GM12872 (cell line): Measurements from ENCODE around the gene HOXC6.
A peak's percentile ranks its signal among the peaks of the same experiment; 100 is the strongest.

Source experiments
- TF ChIP-seq, protein P1 (sequence below): IDR thresholded peaks from 3 replicates; pipeline ENCODE4 v1.5.1; 2011; ENCODE audit warnings: low read depth, mild to moderate bottlenecking, low read length, moderate library complexity; ENCODE audit not compliant: insufficient read depth

HOXC6 gene

DNA sequence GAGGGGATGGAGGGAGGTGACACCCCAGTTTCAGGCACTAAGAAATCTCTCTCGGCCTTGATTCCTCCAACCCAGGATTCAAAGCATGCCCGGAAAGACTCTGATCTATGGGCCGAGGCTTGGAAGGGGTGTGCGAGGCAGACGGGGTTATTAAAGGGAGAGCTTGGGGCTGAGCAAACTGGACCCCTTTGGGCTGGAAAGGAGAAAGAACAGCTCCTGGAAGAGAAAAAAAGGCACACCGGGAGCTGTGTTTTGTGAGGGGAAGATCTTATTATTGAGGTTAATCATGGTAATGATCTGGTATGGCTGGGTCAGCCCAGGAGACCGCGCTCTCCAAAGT is 19.7 kb downstream of the HOXC6 start:
- TF ChIP-seq, protein P1, sequence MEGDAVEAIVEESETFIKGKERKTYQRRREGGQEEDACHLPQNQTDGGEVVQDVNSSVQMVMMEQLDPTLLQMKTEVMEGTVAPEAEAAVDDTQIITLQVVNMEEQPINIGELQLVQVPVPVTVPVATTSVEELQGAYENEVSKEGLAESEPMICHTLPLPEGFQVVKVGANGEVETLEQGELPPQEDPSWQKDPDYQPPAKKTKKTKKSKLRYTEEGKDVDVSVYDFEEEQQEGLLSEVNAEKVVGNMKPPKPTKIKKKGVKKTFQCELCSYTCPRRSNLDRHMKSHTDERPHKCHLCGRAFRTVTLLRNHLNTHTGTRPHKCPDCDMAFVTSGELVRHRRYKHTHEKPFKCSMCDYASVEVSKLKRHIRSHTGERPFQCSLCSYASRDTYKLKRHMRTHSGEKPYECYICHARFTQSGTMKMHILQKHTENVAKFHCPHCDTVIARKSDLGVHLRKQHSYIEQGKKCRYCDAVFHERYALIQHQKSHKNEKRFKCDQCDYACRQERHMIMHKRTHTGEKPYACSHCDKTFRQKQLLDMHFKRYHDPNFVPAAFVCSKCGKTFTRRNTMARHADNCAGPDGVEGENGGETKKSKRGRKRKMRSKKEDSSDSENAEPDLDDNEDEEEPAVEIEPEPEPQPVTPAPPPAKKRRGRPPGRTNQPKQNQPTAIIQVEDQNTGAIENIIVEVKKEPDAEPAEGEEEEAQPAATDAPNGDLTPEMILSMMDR, result no peak

DNA sequence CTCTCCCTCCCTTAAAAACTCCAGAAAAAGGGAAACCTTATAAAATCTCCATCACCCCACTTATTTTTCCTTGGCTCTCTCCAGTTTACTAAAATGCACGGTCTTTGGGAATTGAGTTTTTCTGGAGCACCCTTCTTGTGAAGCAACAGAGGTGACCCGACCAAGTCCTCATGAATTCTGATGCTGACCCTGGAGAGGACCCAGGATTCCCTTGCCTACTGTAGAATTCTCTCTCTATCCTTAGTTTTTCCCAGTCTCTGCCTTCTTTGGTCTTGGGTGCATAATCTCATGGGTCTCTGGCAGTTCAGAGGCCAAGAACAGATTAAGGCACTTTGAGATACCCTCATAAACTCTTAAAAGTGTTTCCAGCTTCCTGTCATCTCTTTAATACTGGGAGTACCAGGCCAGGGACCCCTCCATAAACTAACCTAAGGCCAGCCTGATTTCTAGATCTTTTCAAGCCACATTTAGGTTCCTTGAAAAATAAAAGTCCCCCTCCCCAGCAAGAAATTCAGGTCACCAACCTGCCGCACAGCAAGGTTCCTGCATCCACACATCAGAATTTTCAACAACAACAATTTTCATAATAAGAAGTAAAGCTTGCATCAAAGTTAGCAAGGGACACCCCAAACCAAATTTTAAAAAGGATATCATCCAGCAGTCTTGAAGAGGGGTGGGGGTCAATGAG is 20.3 kb downstream of the HOXC6 start:
- TF ChIP-seq, protein P1, result no peak

DNA sequence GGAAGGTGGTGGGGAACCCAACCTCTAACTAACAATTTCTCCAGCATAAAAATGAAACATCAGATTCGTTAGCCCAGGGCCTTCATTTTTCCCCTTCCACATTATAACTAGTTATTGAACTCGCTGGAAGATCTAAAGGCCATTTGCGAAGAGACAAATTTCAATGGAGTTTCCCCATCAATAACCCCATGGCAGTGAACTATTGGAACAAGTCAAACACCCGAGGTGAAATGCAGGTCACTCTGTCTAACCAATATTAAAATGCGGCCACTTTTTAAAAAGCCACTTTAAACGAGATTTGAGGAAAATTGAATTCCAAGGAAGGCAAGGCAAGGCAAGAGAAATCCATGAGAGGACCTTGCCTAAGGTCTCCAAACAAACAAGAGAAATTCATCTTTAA is 20.9 kb downstream of the HOXC6 start:
- TF ChIP-seq, protein P1, result no peak

DNA sequence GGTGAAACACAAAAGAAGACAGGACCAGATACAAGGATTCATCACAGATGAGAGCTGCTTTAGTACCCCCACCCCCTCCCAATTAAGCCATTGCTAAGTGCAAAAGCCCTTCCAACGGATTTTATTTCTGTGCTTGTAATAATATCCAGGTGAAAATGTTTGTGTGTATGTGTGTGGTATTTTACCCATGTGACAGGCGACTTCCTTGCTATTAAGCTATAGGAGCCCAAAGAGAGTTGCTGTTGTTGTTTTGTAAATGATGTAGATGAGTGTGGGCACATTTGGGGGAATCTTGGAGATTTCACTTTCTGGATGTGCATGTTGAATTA is 22.2 kb downstream of the HOXC6 start:
- TF ChIP-seq, protein P1, result no peak

DNA sequence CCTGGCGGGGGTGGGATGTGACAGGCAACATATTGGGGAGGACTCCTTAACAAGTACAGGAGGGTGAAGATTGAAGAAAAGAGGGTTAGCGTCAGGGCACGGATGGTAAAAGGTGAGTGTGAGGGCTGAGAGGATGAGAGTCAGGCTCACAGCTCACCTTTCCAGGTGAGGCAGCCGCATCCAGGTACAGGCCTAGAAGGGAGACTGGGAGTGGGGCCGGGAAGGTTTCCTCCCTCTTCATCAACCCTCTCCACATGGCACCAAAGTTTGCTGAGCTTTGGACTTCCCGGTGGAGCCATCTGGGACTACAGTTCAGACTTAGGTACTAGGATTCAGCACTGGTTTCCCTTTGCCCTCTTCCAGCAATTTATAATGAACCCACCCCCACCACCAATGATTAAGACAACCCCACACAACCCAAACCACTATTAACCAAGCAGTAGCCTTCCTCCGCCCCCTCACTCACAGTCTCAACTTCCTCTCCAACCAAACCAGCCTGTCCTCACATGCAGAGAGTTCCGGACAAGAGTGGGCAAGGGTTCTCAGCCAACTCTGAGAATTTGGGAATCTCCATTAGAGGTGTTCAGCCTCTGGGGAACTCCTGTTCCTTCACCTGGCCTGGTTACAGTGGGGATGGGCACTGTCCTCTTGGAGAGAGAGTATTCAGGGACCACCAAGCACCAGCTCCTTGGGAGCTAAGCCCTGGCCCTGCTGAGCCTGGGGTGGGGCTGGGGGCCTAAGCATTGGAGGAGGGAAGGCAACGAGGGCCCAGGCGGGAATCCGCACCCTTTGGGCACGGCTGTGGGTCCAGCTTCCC is 23.0 kb downstream of the HOXC6 start:
- TF ChIP-seq, protein P1, result no peak

DNA sequence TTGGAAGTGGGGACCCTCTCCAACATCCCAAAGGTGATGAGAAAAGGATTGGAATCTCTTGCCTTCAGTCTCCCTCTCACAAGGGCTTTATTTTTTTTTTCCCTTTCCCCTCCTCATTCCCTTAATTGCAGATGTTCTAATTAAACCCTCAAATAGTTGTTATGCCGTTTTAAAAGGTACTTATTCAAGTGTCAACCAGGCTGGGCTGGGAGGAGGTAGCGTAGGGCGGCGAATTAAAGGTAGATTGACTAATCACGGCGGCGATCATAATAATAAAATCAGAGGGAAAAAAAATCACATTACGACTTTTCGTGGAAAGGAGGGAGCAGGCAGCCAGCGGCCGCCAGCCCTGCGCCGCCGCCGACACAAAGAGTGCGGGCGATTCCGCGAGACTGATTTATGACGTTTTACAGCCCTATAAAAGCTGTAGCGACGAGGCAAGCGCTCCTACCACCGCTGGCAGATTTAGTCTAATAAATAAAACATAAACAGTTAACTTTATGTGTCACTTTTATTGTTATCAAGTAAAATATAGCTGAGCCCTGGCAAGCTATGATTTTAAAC is 23.7 kb downstream of the HOXC6 start:
- TF ChIP-seq, protein P1, result no peak

- TF ChIP-seq, protein P1, result 0 out of 3 replicates have a peak, but pooled peaks have one; percentile 1
These were observed 24.3 kb downstream of the HOXC6 start for GRCh38 chr12:54052438-54053002.
